IPS-15b (cell line): ENCODE data around the gene CCNG2.
"Not testable (repeated sequence)": the region's sequence is repeated elsewhere in the genome, so short reads cannot be mapped to it uniquely, and the experiment has no call there.

Source experiments
- H3K27me3 ChIP-seq: one replicate; pipeline ENCODE4 v1.6.1; 2013; ENCODE audit warnings: low read length; ENCODE audit not compliant: control insufficient read depth, insufficient read depth
- H3K36me3 ChIP-seq: one replicate; pipeline ENCODE4 v1.6.1; 2013; ENCODE audit warnings: low read length; ENCODE audit not compliant: control insufficient read depth, insufficient read depth
- H3K4me1 ChIP-seq: one replicate; pipeline ENCODE4 v1.6.1; 2013; ENCODE audit warnings: mild to moderate bottlenecking, low read length; ENCODE audit not compliant: control insufficient read depth, insufficient read depth
- H3K4me3 ChIP-seq: one replicate; pipeline ENCODE4 v1.5.1; 2013; ENCODE audit warnings: low read depth, low read length
- H3K9ac ChIP-seq: one replicate; pipeline ENCODE4 v1.6.1; 2013; ENCODE audit warnings: low read depth, mild to moderate bottlenecking, low read length
- H3K9me3 ChIP-seq: one replicate; pipeline ENCODE4 v1.6.1; 2013; ENCODE audit warnings: mild to moderate bottlenecking, low read length; ENCODE audit not compliant: control insufficient read depth, insufficient read depth

The CCNG2 gene

DNA sequence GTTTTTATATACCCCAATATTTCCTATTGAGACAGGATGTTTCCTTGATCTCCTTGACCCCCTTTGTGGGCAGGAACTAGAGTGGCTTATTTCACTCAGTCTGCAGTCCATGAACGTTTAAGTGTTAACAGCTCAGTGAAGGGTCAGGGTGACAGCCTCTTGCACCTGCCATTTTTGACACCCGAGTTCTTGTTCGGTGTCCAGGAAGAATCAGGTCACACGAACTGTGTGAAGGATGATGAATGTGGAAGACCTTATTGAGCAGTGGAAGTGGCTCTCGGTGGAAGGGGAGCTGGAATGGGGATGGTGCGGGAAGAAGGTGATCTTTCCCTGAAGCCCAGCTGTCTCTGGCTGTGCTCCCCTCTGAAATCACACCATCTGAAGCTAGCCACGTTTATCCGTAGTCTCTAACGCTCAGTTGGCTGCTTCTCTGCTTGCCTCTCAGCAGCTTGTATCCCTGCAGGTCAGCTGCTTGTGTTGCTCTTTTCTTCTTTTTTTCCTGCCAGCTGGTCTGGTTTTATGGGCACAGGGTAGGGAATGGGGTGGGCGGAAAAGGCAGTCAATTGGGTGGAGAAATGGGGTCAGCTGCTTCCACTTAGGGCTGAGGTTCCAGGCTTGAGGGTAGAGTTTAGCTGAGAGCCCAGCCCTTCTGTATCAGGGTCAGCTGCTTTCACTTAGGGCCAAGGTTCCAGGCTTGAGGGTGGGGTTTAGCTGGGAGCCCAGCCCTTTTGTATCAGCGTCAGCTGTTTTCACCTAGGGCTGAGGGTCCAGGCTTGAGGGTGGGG is 29.0 kb upstream of the CCNG2 start:
- H3K4me1 ChIP-seq: peaks cover 3% of the 10 kb centered on the region

DNA sequence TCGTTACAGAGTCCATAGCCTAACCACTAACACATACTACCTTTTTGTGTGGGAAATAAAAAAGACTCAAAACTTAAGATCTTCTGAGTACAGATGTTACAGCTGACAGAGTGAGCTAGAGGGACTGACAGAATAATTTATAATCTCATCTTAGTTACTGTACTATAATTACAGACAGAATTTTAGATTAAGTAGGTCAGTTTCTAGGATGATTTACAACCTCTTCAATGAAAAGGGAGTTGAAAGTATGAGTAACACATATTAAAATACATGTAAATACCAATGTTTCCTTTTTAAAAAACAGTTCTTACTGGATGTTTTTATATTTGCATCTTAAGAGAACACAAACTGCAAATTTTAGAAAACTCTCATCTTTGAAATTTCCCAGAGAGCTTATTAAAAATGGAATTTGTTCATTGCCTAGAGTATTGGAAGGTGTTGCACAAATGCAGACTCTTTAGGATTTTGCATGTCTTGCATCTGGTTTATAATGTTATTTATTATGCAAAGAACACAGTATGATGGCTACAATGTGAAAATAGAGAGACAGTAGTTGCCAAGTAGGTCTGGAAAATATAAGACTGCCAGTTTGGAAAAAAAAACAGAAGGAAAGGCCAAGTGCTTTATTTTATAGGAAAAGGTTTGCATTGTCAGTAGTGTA is 24.2 kb upstream of the CCNG2 start:
- H3K4me3 ChIP-seq: no peak overlapping the region
- no peaks in the 10 kb centered on the region for H3K36me3 ChIP-seq
- H3K4me1 ChIP-seq: peaks cover 3% of the 10 kb centered on the region
- H3K9me3 ChIP-seq: no peaks in the 10 kb centered on the region
- H3K9ac ChIP-seq: no peak overlapping the region
- H3K27me3 ChIP-seq: no peaks in the 10 kb centered on the region

More for the DNA sequence above, 29.0 kb upstream of the CCNG2 start:
- Histone ChIP-seq H3K36me3 (no peaks in the 10 kb centered on the region), H3K4me3 (peak overlapping the region; percentile 5), H3K27me3 (no peaks in the 10 kb centered on the region), H3K9ac (no peak overlapping the region), H3K9me3 (no peaks in the 10 kb centered on the region)

DNA sequence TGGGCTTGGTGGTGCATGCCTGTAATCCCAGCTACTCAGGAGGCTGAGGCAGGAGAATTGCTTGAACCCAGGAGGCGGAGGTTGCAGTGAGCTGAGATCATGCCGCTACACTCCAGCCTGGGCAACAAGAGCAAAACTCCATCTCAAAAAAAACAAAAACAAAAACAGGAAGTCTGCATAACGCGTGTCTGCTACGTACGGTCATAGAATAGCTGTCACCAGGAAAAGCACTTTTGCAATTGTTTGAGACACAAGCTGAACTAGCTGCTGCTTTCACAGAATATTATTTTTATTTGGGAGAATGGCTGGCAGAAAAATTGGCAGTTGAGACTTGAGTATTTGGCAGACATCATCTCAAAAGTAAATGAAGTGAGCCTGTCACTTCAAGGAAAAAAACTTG is 19.6 kb upstream of the CCNG2 start:
- H3K9me3 ChIP-seq, H3K27me3 ChIP-seq, H3K36me3 ChIP-seq, H3K9ac ChIP-seq, H3K4me1 ChIP-seq, H3K4me3 ChIP-seq: not testable (repeated sequence)

DNA sequence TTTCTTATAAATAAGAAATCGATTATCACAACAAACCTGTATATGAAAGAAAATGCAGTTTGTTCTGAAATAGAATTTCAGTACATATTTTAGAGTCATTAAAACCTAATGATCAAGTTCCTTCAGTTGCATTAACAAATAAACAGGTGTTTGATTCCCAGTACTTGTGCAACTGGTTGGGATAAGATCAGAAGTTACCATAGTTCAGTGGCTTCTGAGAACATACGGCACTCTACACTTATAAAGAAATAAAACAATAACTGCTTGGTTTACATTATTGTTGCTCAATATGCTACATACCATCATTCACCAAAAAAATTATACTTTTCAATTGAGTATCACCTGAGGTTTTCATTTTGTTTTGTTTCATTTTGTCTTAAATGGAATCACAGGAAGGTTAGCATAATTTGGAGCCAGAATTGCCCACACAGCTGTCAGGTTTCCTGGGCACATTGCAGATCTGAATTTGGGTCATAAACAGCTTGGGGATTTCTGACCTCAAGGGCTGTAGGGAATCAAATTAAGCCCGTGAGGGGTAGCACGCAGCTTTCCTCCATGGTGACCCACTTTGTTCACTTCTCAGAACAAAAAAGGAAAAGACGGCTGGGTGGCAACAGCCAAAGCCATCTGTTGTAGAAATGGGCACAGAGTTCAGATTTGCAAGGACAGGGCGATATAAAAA is 14.9 kb upstream of the CCNG2 start:
- no peak overlapping the region for H3K4me3 ChIP-seq
- peaks cover 2% of the 10 kb centered on the region for H3K4me1 ChIP-seq
- no peaks in the 10 kb centered on the region for H3K9me3 ChIP-seq
- H3K36me3 ChIP-seq: no peaks in the 10 kb centered on the region
- H3K9ac ChIP-seq: no peak overlapping the region
- no peaks in the 10 kb centered on the region for H3K27me3 ChIP-seq

DNA sequence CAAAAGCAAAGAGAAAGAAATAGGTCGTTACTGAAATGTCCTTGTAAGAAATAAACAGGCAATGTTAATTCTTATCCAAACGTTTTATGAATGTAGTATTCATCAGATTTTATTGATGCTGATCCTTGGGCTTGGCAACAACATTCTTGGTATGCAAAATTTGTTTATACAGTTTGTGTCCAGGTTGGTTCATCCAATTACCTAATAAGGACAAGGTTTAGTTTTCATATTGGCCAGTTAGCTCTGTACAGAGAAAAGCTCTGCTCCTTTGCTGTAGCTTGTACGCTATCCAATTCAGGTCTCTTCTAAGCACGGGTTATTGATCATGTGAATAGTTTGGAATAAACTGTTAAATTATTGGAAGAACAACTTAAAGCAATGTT is 14.4 kb upstream of the CCNG2 start:
- Histone ChIP-seq H3K4me3 (no peak overlapping the region), H3K27me3 (no peaks in the 10 kb centered on the region), H3K9ac (no peak overlapping the region), H3K4me1 (peaks cover 2% of the 10 kb centered on the region), H3K9me3 (no peaks in the 10 kb centered on the region), H3K36me3 (no peaks in the 10 kb centered on the region)

DNA sequence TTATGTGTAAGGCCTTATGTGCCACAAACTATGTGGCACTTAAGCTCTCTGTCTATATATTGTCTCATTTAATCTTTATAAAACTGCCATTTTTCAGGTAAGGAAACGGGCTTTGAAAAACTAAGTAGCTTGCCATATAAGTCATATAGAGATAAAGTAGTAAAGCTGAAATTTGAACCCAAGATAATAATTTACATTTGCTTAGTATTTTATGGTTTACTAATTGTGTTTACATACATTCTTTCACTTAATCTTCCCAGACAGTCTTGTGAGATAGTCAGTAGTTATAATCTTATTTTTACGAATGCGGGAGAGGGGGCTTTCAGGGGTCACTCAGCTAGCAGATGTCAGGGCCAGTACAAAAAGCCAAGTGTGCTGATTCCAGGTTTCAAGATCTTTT is 13.9 kb upstream of the CCNG2 start:
- Histone ChIP-seq H3K9ac (no peak overlapping the region), H3K4me1 (peaks cover 2% of the 10 kb centered on the region), H3K27me3 (no peaks in the 10 kb centered on the region), H3K9me3 (no peaks in the 10 kb centered on the region), H3K36me3 (no peaks in the 10 kb centered on the region), H3K4me3 (no peak overlapping the region)

DNA sequence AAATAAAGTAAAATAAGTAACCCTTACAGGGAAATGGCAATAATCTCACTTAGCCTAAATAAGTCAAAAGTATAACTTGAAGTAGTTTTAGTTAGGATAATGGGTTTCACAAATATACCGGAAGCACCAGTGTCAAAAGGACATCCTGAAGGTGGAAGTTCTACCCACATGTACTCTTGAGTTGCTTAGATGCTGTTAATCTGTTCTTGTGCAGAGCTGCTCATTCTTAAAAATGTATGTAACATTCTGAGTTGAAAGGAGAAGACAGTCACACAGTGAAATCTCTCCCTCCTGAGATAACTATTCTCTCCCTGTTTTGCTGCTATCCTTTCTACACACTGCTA is 11.2 kb upstream of the CCNG2 start:
- H3K9ac ChIP-seq: no peak overlapping the region
- no peak overlapping the region for H3K4me3 ChIP-seq

DNA sequence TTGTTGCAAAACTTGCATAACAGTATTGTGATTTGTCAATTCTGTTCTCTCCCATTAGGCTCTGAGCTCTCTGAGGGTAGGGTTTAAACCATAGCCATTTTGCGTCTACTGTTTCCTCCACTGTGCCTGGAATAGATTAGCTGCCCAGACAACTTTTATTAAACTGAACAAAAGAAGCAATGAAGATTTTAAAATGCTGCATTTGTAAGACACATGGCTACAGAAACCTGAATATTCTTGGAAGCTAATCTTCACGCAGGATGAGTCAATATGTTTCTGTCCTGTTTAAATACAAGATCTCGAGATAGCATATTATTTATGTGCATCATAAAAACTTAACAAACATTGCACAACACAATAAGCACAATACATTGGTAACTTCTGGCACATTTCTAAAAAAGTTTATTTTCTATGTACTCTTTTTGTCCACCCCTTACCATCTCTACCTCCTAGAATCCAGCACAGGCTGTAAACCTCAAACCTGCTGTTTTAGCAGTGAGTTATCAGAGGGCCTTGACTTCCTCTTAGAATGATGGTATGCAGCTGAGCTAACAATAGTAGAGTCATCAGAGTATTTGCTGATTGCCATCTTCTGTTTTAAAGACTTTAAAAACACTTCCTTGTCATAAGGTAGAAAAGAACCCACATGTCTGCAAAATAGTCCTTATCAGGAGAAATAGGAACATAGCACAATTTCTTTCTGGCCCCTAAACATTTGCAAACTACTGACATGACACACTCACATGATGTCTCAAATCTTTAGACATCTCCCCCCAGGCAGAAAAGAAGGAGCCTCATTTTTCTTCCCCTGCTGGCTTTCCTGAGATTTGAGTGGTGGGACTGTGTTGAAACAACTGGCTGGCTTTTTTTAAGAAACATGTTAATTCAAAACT is 10.6 kb upstream of the CCNG2 start:
- no peaks in the 10 kb centered on the region for H3K9me3 ChIP-seq
- H3K4me3 ChIP-seq: no peak overlapping the region
- no peaks in the 10 kb centered on the region for H3K4me1 ChIP-seq
- no peaks in the 10 kb centered on the region for H3K36me3 ChIP-seq
- H3K9ac ChIP-seq: no peak overlapping the region
- H3K27me3 ChIP-seq: no peaks in the 10 kb centered on the region

More for the DNA sequence above, 11.2 kb upstream of the CCNG2 start:
- Histone ChIP-seq H3K27me3 (no peaks in the 10 kb centered on the region), H3K9me3 (no peaks in the 10 kb centered on the region), H3K36me3 (no peaks in the 10 kb centered on the region), H3K4me1 (no peaks in the 10 kb centered on the region)

DNA sequence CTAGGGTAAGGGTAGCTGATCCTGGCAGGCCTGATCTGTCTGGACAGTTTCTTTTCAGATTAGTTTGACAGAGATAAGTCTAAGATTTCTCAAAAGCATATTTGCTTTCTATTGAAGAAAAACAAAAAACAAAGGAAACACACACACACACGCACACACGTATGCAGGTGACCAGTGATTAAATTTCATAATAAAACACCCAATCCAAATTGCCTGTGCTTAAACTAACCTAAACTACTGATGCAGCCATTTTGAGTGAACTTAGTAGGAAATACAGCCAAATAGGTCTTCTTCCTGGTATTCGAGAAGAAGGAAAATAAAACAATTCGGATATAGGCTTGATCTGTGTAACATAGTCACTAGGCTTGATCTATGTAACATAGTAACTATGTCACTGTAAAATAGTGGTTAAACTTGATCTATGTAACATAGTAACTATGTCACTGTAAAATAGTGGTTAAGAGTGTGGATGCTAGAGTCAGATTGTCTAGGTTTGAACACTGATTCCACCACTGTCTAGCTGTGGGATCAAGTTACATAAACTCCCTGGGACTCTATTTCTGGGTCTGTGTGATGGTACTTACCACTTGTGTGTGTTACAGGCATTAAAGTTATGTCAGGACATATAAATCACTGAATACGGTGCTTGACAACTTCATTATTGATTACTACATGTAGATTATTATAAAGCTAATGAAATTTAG is 9.8 kb upstream of the CCNG2 start:
- H3K4me3 ChIP-seq: no peak overlapping the region
- no peaks in the 10 kb centered on the region for H3K4me1 ChIP-seq
- no peaks in the 10 kb centered on the region for H3K27me3 ChIP-seq
- H3K9ac ChIP-seq: no peak overlapping the region
- H3K36me3 ChIP-seq: no peaks in the 10 kb centered on the region
- no peaks in the 10 kb centered on the region for H3K9me3 ChIP-seq

DNA sequence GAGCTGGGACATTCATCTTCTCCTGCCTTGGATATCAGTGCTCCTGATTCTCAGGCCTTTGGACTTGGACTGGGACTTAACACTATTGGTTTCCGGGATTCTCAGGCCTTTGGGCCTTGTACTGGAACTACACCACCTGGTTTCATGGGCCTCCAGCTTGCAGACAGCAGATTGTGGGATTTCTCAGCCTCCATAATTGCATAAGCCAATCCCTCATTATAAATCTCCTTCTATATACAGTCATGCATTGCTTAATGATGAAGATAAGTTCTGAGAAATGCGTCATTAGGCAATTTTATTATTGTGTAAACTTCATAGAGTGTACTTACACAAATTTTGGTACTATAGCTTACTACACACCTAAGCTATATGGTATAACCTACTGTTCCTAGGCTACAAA is 8.9 kb upstream of the CCNG2 start:
- Histone ChIP-seq H3K9ac (no peak overlapping the region), H3K4me1 (peaks cover 2% of the 10 kb centered on the region), H3K27me3 (no peaks in the 10 kb centered on the region), H3K36me3 (no peaks in the 10 kb centered on the region), H3K4me3 (no peak overlapping the region), H3K9me3 (no peaks in the 10 kb centered on the region)

DNA sequence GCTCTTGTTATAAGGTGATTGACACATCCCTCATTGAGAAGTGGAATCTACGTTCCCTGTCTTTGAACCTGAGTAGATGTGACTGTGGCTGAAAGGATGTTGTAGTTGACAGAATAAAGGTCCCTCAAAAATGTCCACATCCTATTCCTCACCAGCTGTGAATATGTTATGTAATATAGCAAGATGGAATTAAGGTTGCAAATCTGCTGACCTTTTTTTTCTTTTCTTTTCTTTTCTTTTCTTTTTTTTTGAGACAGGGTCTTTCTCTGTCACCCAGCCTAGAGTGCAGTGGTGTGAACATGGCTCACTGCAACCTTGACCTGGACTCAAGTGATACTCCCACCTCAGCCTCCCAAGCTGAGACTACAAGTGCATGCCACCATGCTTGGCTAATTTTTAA is 7.2 kb upstream of the CCNG2 start:
- Histone ChIP-seq H3K9ac (no peak overlapping the region), H3K9me3 (no peaks in the 10 kb centered on the region), H3K27me3 (no peaks in the 10 kb centered on the region), H3K36me3 (no peaks in the 10 kb centered on the region), H3K4me3 (no peak overlapping the region), H3K4me1 (peaks cover 2% of the 10 kb centered on the region)
